Panc1 (cell line): ENCODE measurements around the gene DPH5.

ENCODE experiments used
- SIN3A ChIP-seq: IDR thresholded peaks from 2 replicates; pipeline ENCODE4 v1.6.1; 2012; ENCODE audit warnings: low read depth, mild to moderate bottlenecking, low read length, moderate library complexity, borderline replicate concordance; ENCODE audit not compliant: insufficient read depth
- TCF7L2 ChIP-seq: IDR thresholded peaks from 2 replicates; pipeline ENCODE4 v1.6.1; 2011; ENCODE audit warnings: mild to moderate bottlenecking, low read depth, low read length, inconsistent platforms
- TF ChIP-seq, protein P1 (sequence below): fragments of 450-650 bp; IDR thresholded peaks from 2 replicates; pipeline ENCODE4 v1.5.1; 2017; ENCODE audit warnings: mild to moderate bottlenecking
- TF ChIP-seq, protein P2 (sequence below), 2 experiments: IDR thresholded peaks; 2 replicates each; pipeline ENCODE4 v1.6.1; 2011 to 2012; ENCODE audit warnings: low read depth in 2 of 2, control low read depth in 1 of 2, low read length in 1 of 2, mild to moderate bottlenecking in 1 of 2, moderate library complexity in 1 of 2; ENCODE audit not compliant: insufficient read depth in 1 of 2

GRCh38 chr1:101043776-101044175 lies 18.2 kb upstream of the DPH5 start:
- TF ChIP-seq, protein P1, sequence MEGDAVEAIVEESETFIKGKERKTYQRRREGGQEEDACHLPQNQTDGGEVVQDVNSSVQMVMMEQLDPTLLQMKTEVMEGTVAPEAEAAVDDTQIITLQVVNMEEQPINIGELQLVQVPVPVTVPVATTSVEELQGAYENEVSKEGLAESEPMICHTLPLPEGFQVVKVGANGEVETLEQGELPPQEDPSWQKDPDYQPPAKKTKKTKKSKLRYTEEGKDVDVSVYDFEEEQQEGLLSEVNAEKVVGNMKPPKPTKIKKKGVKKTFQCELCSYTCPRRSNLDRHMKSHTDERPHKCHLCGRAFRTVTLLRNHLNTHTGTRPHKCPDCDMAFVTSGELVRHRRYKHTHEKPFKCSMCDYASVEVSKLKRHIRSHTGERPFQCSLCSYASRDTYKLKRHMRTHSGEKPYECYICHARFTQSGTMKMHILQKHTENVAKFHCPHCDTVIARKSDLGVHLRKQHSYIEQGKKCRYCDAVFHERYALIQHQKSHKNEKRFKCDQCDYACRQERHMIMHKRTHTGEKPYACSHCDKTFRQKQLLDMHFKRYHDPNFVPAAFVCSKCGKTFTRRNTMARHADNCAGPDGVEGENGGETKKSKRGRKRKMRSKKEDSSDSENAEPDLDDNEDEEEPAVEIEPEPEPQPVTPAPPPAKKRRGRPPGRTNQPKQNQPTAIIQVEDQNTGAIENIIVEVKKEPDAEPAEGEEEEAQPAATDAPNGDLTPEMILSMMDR: no peak
- TF ChIP-seq TCF7L2 (no peak), SIN3A (no peak)
- TF ChIP-seq, protein P2, sequence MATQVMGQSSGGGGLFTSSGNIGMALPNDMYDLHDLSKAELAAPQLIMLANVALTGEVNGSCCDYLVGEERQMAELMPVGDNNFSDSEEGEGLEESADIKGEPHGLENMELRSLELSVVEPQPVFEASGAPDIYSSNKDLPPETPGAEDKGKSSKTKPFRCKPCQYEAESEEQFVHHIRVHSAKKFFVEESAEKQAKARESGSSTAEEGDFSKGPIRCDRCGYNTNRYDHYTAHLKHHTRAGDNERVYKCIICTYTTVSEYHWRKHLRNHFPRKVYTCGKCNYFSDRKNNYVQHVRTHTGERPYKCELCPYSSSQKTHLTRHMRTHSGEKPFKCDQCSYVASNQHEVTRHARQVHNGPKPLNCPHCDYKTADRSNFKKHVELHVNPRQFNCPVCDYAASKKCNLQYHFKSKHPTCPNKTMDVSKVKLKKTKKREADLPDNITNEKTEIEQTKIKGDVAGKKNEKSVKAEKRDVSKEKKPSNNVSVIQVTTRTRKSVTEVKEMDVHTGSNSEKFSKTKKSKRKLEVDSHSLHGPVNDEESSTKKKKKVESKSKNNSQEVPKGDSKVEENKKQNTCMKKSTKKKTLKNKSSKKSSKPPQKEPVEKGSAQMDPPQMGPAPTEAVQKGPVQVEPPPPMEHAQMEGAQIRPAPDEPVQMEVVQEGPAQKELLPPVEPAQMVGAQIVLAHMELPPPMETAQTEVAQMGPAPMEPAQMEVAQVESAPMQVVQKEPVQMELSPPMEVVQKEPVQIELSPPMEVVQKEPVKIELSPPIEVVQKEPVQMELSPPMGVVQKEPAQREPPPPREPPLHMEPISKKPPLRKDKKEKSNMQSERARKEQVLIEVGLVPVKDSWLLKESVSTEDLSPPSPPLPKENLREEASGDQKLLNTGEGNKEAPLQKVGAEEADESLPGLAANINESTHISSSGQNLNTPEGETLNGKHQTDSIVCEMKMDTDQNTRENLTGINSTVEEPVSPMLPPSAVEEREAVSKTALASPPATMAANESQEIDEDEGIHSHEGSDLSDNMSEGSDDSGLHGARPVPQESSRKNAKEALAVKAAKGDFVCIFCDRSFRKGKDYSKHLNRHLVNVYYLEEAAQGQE (IDR thresholded peaks at IDR 0.05; ENCODE audit: insufficient read depth in 1 of 2, low read depth in 2 of 2, low read length in 1 of 2): no peak
